Astrocyte of the spinal cord (primary cell): ENCODE measurements around the gene GPS2.

Experiments used
- DNase-seq: peaks from one replicate; pipeline ENCODE4 v3.0.0; 2011; ENCODE audit warnings: low read depth, low spot score
- H3K4me3 ChIP-seq: 2 replicates; pipeline ENCODE4 v1.5.1; 2011; ENCODE audit warnings: low read depth, mild to moderate bottlenecking, low read length, moderate library complexity
- in situ Hi-C: cut with HindIII; loops from 2 replicates; pipeline ENCODE4 v1.10.0; 2017; ENCODE audit warnings: low sequenced_read_pairs
- TF ChIP-seq, protein P1 (sequence below): IDR thresholded peaks from 2 replicates; pipeline ENCODE4 v1.5.1; 2012; ENCODE audit warnings: low read depth, mild to moderate bottlenecking, low read length, inconsistent platforms

GPS2 gene

GRCh38 chr17:7355573-7355972 lies 40.4 kb upstream of the GPS2 start:
- no peak for DNase-seq
- TF ChIP-seq, protein P1, sequence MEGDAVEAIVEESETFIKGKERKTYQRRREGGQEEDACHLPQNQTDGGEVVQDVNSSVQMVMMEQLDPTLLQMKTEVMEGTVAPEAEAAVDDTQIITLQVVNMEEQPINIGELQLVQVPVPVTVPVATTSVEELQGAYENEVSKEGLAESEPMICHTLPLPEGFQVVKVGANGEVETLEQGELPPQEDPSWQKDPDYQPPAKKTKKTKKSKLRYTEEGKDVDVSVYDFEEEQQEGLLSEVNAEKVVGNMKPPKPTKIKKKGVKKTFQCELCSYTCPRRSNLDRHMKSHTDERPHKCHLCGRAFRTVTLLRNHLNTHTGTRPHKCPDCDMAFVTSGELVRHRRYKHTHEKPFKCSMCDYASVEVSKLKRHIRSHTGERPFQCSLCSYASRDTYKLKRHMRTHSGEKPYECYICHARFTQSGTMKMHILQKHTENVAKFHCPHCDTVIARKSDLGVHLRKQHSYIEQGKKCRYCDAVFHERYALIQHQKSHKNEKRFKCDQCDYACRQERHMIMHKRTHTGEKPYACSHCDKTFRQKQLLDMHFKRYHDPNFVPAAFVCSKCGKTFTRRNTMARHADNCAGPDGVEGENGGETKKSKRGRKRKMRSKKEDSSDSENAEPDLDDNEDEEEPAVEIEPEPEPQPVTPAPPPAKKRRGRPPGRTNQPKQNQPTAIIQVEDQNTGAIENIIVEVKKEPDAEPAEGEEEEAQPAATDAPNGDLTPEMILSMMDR: no peak
- in situ Hi-C loops: no loop called here
- H3K4me3 ChIP-seq: no peak overlapping the region

DNA sequence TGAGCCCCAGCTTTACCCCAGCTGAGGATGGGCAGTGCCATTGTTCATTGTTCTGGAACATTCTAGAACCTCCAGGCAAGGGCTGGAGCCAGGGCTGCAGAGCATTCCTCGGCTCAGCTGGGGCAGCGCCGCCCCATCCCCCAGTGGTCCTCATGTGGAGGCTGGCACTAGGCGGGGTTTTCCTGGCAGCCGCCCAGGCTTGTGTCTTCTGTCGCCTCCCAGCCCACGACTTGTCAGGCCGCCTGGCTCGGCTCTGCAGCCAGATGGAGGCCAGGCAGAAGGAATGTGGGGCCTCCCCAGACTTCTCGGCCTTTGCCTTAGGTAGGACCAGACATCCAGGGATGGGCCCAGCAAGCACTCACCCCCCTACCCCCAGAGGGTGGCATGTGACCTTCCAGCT lies 39.9 kb upstream of the GPS2 start, which contains the start of gene TMEM95:
Gene TMEM95 (plus strand): TSS at position 104 of the 400 bp plus-strand sequence. CDS start 49 bp downstream, at position 153.
- TF ChIP-seq, protein P1: no peak
- H3K4me3 ChIP-seq: no peak within 1 kb of the TSS
- in situ Hi-C loops: no loop called here
- no peak for DNase-seq

GRCh38 chr17:7354262-7354843 lies 39.2 kb upstream of the GPS2 start:
- DNase-seq: peak; percentile 48
- H3K4me3 ChIP-seq: no peak overlapping the region
- in situ Hi-C loops: no loop called here
- TF ChIP-seq, protein P1: no peak

GRCh38 chr17:7352910-7353635 lies 37.9 kb upstream of the GPS2 start:
- peak overlapping the region; percentile 83 for H3K4me3 ChIP-seq
- DNase-seq: no peak
- in situ Hi-C loops: no loop called here
- TF ChIP-seq, protein P1: no peak

- H3K4me3 ChIP-seq: peak overlapping the region; percentile 83
- in situ Hi-C loops: no loop called here
- no peak for DNase-seq
- TF ChIP-seq, protein P1: peak; percentile 75
Observed at GRCh38 chr17:7352503-7352889, 37.3 kb upstream of the GPS2 start.

DNA sequence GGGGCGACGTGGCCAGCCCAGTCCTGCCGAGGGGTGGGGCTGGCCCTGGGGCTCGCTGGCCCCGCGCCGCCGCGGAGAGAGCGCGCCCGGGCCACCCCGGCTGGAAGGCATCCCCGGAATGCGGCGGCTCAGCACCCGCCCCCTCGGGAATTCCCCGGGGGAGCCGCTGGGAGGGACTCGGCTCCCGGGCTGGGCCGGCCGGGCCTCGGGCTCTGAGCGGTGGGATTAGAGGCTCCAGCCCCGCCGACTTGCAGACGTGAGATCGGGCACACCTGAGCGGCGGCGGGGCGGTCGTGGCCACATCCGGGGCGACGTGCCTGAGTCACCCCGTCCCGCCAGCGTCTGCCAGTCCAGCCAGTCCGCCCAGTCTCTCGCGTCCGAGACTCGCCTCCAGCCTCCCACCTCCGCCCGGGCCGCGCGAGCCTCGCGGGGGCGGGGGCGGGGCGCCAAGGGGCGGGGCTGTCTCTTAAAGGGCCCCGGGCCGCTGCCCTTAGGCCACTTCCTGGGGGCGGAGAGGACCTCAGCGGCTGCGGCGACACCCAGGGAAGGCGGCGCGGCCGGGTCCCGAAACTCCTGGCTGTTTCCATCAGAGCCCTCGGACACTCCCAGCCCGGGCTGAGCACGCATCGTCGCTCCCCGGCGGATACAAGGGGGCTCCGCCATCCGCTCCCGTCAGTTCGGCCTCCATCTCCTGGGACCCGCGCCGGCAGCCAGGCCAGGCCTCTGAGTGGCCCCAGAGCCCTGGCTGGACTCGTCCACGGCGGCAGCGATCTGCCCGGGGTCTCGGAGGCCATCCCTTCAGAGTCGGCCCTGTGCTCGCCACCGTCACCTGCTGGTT lies 36.7 kb upstream of the GPS2 start, which contains the start of gene KCTD11:
Gene KCTD11 (plus strand): TSS at position 498 of the 838 bp plus-strand sequence.
- DNase-seq: peak; percentile 89
- TF ChIP-seq, protein P1: no peak
- in situ Hi-C loops: no loop called here
- peak within 1 kb of the TSS; percentile 83 for H3K4me3 ChIP-seq
